ENCODE measurements around the gene MFSD6.

GRCh38 chr2:190500054-190500502, 91.9 kb downstream of the MFSD6 start:
- TF ChIP-seq CTCF (IDR thresholded peaks at IDR 0.05; ENCODE audit: poor library complexity, severe bottlenecking) (no peak), SMC3 (conservative IDR thresholded peaks at IDR 0.05; ENCODE audit: poor library complexity) (no peak), TAF1 (IDR thresholded peaks at IDR 0.05; ENCODE audit: low read depth) (no peak)

All from neural cell (in vitro differentiated cells).